D721Med (cell line): ENCODE results near the gene LPCAT3.

Source experiments
- DNase-seq: peaks from one replicate; pipeline ENCODE4 v3.0.0; 2011; ENCODE audit warnings: low spot score; ENCODE audit not compliant: insufficient read length
- FAIRE-seq: peaks from 2 replicates; lab custom pipeline; 2011; peaks lifted over from hg19 to GRCh38; lab: Jason Lieb, UNC
- TF ChIP-seq, protein P1 (sequence below): IDR thresholded peaks from 2 replicates; pipeline ENCODE4 v1.5.1; 2012; ENCODE audit warnings: mild to moderate bottlenecking, control low read depth; ENCODE audit not compliant: insufficient read depth; ENCODE audit errors: missing control alignments

LPCAT3 gene

GRCh38 chr12:6960593-6961277 is 57.5 kb downstream of the LPCAT3 start:
- TF ChIP-seq, protein P1, sequence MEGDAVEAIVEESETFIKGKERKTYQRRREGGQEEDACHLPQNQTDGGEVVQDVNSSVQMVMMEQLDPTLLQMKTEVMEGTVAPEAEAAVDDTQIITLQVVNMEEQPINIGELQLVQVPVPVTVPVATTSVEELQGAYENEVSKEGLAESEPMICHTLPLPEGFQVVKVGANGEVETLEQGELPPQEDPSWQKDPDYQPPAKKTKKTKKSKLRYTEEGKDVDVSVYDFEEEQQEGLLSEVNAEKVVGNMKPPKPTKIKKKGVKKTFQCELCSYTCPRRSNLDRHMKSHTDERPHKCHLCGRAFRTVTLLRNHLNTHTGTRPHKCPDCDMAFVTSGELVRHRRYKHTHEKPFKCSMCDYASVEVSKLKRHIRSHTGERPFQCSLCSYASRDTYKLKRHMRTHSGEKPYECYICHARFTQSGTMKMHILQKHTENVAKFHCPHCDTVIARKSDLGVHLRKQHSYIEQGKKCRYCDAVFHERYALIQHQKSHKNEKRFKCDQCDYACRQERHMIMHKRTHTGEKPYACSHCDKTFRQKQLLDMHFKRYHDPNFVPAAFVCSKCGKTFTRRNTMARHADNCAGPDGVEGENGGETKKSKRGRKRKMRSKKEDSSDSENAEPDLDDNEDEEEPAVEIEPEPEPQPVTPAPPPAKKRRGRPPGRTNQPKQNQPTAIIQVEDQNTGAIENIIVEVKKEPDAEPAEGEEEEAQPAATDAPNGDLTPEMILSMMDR: peak; percentile 7
- FAIRE-seq (no peak), DNase-seq (no peak)

GRCh38 chr12:6959805-6960592 is 58.3 kb downstream of the LPCAT3 start:
- no peak for FAIRE-seq
- no peak for DNase-seq
- TF ChIP-seq, protein P1: no peak

- DNase-seq (no peak), FAIRE-seq (no peak)
- TF ChIP-seq, protein P1: no peak
Observed at GRCh38 chr12:6959058-6959804, 59.0 kb downstream of the LPCAT3 start.

DNA sequence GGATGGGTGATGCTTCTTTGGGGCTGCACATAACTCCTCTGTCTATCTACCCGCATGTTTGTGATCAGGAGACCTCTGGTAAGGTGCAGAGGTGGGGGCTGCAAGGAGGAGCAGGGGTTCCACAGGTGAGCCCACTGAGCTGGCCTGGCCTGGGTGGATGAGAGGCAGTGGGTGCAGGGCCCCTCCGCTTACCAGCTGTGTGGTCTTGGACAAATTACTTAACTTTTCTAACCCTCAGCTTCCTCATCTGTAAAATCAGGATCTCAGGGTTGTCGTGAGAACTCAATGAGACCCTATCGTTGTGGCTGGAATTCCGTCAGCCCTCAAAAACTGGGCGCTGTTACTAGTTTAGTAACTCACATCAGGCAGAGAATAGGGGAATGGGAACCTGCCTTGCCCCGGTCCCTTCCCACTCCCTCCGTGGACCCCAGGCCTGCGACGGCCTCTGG is 59.6 kb downstream of the LPCAT3 start:
- TF ChIP-seq, protein P1: no peak
- FAIRE-seq: no peak
- DNase-seq: no peak

- DNase-seq (no peak), FAIRE-seq (no peak)
- TF ChIP-seq, protein P1: no peak
Observed at GRCh38 chr12:6957741-6958608, 60.3 kb downstream of the LPCAT3 start.

GRCh38 chr12:6957151-6957701 is 61.0 kb downstream of the LPCAT3 start:
- TF ChIP-seq, protein P1: no peak
- no peak for FAIRE-seq
- no peak for DNase-seq
